NCI-H345 treated with DMSO at 0.1 percent for 48 hours (cell line): ENCODE results near the gene NOL4L.

Experiments
- DNase-seq: peaks from one replicate; lab custom pipeline; 2025; ENCODE audit not compliant: unreplicated experiment; lab: John Stamatoyannopoulos, UW

NOL4L gene

DNA sequence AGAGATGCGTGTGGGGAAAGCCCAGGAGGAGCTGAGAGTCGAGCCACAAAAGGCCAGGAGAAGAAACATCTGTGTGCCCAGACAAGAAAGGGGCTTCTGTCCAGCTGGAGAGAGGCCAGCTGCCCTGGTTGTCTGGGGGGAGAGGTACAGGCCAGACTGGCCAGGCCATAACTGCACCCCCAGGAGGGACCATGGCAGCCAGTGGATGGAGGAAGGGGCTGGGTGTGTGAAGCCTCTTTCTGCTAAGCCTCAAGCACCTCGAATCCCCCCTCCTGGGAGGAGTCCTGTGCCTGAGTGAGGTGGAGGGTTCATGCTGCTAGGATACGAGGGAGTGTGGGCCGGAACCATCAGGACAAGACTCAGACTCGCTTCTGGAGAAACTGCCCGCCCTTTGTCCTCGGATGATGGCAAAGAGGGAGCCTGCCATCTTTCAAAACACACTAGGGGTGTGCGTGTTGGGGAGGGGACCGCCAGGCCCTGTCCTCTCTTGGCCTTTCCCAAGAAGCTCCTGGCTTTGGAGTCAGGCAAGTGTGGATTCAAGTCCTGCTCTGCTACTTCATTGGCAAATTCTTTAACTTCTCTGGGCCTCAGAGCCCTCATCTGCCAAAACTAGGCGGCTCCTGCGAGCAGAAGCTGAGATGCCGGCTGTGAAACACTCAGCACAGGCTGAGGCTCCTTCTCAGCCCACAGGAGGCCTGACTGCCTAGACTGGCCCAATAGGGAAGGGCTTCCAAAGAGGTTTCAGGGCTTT, 136.7 kb downstream of the NOL4L start:
- no peak for DNase-seq

- no peak for DNase-seq
Measured at GRCh38 chr20:32447136-32448027, 137.8 kb downstream of the NOL4L start.

- DNase-seq = no peak
Measured at GRCh38 chr20:32446301-32447100, 138.6 kb downstream of the NOL4L start.

- DNase-seq = no peak
Measured at GRCh38 chr20:32445539-32446273, 139.4 kb downstream of the NOL4L start.

- DNase-seq = no peak
Measured at GRCh38 chr20:32444474-32445220, 140.5 kb downstream of the NOL4L start.

DNA sequence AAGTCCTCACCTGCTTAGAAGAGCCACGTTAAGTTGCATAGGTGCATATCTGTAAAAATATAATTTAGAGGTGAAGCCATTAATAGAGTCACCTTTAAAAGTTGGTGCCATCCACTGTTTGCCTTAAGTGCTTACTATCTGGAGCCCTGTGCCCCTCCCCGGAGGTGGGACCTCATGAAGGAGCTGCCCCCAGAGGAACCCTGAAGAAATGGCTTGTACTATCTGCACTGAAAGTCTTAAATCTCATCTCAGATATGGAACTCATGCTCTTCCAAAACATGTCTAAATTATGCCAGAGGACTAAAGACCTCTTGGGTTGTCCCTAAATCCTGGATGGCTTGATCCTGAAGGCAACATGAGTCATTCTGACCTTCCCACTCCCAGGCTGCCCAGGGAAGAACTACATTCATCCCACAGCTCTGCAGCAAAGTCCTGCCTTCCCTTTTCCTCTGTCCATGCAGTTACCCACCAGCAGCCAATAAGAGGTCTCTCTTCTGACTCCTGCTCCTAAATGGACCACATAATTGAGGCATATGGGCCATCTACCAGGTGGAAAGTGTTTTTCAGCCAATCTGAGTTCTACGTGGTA, 141.7 kb downstream of the NOL4L start:
- DNase-seq = no peak

DNA sequence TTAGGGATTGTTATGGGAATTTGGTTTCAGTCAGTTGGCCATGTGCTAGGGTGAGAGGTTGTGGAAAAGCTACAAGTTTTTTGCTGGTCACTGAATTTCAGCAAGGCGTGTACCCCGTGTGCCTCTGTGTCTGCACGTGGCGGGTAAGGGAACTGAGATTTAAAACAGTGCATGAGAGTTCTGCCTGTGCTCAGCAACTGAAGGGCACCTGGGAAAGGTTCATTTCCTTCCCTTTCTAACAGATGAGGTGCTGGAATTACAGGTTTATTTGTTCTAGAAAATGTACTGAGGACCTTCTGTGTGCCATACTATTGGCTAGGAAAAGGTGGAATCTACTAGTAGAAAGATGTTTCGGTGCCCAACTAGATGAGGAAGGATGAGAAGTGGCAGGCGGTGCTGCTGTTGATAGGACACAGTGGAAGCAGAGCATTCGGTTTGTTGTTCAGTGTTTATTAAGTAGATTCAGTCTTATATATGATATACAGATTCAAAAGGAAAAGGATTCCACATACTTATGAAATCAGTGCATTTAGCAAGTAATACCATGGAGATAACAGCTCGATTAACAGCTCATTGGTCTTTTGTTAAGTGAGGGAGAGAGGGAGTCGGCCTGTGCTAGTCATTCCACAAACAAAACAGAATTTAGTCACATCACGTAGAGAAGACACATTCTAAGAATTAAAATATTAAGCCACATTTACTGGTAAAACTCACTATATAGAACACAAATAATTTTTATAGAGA, 142.3 kb downstream of the NOL4L start:
- no peak for DNase-seq

GRCh38 chr20:32441638-32442037, 143.5 kb downstream of the NOL4L start:
- DNase-seq = no peak

- DNase-seq = no peak
Measured at GRCh38 chr20:32440758-32441078, 144.4 kb downstream of the NOL4L start.

DNA sequence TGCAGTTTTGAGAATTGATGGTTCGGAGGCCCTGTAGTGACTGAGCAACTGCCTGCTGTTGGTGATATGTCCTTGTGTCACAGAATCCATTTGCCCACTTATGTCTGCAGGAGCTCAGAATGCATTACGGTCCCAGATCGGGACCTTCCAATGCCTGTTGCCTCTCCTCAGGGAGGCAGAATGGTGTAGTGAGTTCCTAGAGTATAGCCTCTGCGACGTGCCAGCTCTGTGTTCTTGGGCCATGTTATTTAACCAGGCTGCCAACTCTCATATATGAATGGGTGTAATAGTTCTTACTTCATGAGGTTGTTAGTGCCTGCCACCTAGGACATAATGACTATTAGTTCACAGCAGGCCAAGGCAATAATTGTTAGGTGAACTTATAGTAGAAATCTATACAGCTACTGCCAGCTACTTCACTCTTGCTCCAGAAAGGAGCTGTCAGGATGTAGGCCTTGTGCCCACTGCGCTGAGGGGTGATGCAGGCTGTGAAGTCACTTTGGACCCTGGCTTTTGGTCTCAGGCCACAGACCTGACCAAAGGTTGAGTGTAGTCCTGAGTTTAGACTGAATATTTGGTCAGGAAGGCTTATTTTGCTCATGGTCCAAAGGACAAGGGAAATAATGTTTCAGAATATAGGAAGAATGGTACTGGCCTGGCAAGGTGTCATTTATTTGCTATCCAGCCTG, 144.9 kb downstream of the NOL4L start:
- DNase-seq = no peak

DNA sequence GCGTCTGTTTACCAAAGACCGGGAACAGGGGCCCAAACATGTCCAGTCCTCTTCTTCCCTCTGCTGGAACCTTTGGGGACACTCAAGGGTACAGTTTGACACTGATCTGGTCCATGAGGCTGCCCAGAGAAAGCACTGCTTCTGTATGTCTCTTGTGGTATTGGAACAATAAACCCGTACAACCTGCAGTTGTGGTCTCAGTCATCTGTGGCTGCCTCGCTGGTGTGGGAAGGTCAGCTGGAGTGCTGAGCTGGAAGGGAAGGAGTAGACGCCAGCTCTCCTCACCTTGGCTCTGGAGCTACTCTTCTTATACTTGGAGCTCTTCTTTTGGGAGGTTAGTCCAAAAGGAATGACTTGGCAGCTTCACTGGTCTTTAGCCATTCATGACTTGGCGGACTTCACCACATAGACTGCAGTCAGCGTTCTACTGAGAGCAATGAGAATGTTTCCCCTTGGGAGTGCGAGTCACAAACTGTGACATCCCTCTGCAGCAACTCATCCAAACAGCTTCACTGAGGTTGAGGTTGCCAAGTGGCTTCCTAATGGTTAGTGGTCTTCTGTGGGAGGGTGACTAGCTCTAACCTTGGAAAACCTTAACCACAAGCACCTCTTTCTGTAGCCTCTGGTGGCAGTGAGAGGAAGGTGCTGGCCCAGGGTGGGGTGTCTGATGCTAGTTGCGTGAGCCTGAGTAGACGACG, 145.9 kb downstream of the NOL4L start:
- no peak for DNase-seq

DNA sequence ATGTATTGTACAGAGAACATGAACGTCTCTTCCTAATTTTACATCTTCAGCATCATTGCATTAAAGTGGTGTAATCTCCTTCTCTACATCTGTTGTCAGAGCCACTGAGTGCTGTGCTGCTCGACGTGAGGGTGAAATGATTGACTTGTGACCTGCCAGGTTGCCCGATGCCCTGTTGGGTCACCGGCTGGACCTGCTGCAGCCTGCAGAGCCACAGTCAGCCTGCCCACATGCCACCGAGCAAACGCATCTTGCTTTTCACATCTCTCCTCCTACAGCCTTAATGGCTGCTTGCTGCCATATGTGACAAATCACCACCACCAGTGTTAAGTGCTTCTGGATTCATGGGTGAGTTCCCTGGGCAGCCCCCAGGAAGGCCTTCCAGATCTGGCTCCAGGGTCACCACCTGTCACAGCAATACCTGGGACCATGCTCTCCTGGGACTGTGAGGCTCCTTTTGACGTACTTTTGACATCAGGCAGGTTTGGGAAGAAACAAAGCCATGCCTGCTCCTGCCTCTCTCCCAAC, 146.7 kb downstream of the NOL4L start:
- no peak for DNase-seq

- DNase-seq = no peak
Measured at GRCh38 chr20:32437391-32438074, 147.6 kb downstream of the NOL4L start.

GRCh38 chr20:32436968-32437367, 148.2 kb downstream of the NOL4L start:
- no peak for DNase-seq

GRCh38 chr20:32436142-32436861, 148.8 kb downstream of the NOL4L start:
- no peak for DNase-seq

GRCh38 chr20:32435449-32436107, 149.6 kb downstream of the NOL4L start:
- no peak for DNase-seq
